ENCODE data around the gene GGTA1.

DNA sequence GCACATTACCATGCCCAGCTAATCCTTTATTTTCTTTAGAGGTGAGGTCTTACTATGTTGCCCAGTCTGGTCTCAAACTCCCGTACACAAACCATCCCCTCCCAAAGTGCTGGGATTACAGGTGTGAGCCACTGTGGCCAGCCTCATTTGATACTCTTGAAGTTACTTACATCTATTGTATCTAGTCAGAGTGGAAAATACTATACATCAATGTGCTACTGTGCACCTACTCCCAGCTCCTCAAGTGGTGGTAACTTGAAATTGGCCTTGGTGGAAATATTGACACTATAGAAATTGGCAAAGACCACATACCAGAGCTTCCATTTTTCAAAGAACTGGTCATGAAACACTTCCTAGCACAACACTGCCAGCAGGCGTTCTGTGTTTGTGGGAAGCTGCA, 10.3 kb downstream of the GGTA1 start:
- TF ChIP-seq GATA2 (IDR thresholded peaks at IDR 0.05; ENCODE audit: low read depth, low read length) (no peak), GATA3 (IDR thresholded peaks at IDR 0.05; ENCODE audit: low read depth, low read length) (no peak)
